Measurements from ENCODE around the gene RELA. TPM values are rescaled to one million over a fixed set of nuclear protein-coding genes. Genes with fewer than 3 reads are reported as not detected.

The RELA gene
- total and polyA plus RNA-seq, 2 of the 13 experiments (the other 11 are each of a cell fraction or from before 2014, with no cell fraction given), result 21.4 to 40.5 TPM

DNA sequence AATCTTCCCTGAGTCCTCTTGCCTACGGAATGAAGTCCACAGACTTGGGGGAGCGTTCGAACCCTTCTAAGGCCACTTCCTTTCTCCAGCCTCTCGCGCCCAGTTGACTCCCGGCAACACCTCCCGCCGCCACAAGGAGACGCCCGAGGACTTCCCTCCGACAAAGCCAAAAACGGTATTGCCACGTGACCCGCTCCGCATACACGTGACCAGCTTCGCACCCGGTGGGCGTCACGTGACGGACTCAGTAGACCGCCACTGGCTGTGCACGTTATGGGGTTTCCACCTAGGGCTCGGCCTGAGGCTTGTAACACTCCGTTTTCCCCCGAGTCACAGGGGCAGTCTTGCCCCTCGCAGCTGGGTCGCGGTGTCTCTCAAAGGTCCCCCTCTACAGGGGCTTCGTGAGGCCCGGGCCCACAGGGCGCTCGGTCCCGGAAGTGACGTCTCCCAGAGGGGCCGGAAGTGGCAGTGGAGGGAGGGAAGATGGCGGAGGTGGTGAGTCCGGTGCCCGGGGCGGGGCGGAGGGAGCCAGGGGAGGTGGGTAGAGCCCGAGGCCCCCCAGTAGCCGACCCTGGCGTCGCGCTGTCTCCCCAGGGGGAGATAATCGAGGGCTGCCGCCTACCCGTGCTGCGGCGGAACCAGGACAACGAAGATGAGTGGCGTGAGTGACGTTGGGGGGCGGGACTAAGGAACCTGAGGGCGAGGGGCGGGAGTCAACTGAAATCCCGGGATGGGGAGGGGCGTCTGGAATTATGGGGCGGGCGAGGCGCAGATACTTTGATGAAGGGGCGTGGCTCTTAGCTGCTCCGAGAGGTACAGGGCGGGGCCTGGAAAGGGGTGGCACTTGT lies 49.3 kb upstream of the RELA start, which contains the start of gene KAT5 (continued):
- TF ChIP-seq ZNF747 (CRISPR knock-in tag; IDR thresholded peaks at IDR 0.05; ENCODE audit: borderline replicate concordance), result peak; percentile 93
- no peak for TF ChIP-seq ZNF180 (CRISPR knock-in tag; IDR thresholded peaks at IDR 0.05; ENCODE audit: borderline replicate concordance, low read depth)
- TF ChIP-seq, protein P1, sequence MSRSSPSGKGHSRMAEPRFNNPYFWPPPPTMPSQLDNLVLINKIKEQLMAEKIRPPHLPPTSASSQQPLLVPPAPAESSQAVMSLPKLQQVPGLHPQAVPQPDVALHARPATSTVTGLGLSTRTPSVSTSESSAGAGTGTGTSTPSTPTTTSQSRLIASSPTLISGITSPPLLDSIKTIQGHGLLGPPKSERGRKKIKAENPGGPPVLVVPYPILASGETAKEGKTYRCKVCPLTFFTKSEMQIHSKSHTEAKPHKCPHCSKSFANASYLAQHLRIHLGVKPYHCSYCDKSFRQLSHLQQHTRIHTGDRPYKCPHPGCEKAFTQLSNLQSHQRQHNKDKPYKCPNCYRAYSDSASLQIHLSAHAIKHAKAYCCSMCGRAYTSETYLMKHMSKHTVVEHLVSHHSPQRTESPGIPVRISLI (CRISPR knock-in tag; IDR thresholded peaks at IDR 0.05; ENCODE audit: borderline replicate concordance), result no peak
- no peak for TF ChIP-seq GATA4 (IDR thresholded peaks at IDR 0.05; ENCODE audit: borderline replicate concordance, low read depth)
- peak; percentile 95; the same call in 1 of the 2 replicates for TF ChIP-seq ZNF232 (CRISPR knock-in tag; IDR thresholded peaks at IDR 0.05; ENCODE audit: borderline replicate concordance)
- no peak for TF ChIP-seq MTF1 (CRISPR knock-in tag; IDR thresholded peaks at IDR 0.05)
- peak; percentile 98 for TF ChIP-seq ZNF891 (CRISPR knock-in tag; IDR thresholded peaks at IDR 0.05)
- TF ChIP-seq ZNF207 (IDR thresholded peaks at IDR 0.05; ENCODE audit: borderline replicate concordance), result 0 out of 2 replicates have a peak, but pooled peaks have one; percentile 52
- TF ChIP-seq, protein P2, sequence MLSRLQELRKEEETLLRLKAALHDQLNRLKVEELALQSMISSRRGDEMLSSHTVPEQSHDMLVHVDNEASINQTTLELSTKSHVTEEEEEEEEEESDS (CRISPR knock-in tag; IDR thresholded peaks at IDR 0.05; ENCODE audit: borderline replicate concordance), result 0 out of 2 replicates have a peak, but pooled peaks have one; percentile 78
- TF ChIP-seq, protein P3, sequence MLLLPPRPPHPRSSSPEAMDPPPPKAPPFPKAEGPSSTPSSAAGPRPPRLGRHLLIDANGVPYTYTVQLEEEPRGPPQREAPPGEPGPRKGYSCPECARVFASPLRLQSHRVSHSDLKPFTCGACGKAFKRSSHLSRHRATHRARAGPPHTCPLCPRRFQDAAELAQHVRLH (CRISPR knock-in tag; IDR thresholded peaks at IDR 0.05; ENCODE audit: borderline replicate concordance, low read depth), result peak; percentile 85
- TF ChIP-seq ZNF543 (CRISPR knock-in tag; IDR thresholded peaks at IDR 0.05), result peak; percentile 78; the same call in 1 of the 2 replicates
- no peak for TF ChIP-seq ZNF260 (CRISPR knock-in tag; IDR thresholded peaks at IDR 0.05; ENCODE audit: borderline replicate concordance, low read depth)
- peak; percentile 94; the same call in 1 of the 2 replicates for TF ChIP-seq GLI4 (CRISPR knock-in tag; IDR thresholded peaks at IDR 0.05; ENCODE audit: borderline replicate concordance)
- TF ChIP-seq NFIC (IDR thresholded peaks at IDR 0.05; ENCODE audit: low read length), result peak; percentile 89; the same call in 1 of the 2 replicates
- no peak for TF ChIP-seq MLLT10 (CRISPR knock-in tag; IDR thresholded peaks at IDR 0.05)
- peak; percentile 99 for TF ChIP-seq ZNF501 (CRISPR knock-in tag; IDR thresholded peaks at IDR 0.05)
- TF ChIP-seq ZNF746 (CRISPR knock-in tag; IDR thresholded peaks at IDR 0.05), result peak; percentile 88
- no peak for TF ChIP-seq SCMH1 (CRISPR knock-in tag; IDR thresholded peaks at IDR 0.05; ENCODE audit: borderline replicate concordance)
- TF ChIP-seq ZNF572 (CRISPR knock-in tag; IDR thresholded peaks at IDR 0.05), result 0 out of 2 replicates have a peak, but pooled peaks have one; percentile 79
- peak; percentile 79; the same call in 1 of the 2 replicates for TF ChIP-seq ZNF75D (CRISPR knock-in tag; IDR thresholded peaks at IDR 0.05; ENCODE audit: borderline replicate concordance)
- no peak for TF ChIP-seq ZNF720 (CRISPR knock-in tag; IDR thresholded peaks at IDR 0.05)
- TF ChIP-seq ZMYM4 (CRISPR knock-in tag; IDR thresholded peaks at IDR 0.05), result peak; percentile 95
- no peak for TF ChIP-seq SUZ12 (IDR thresholded peaks at IDR 0.05; ENCODE audit: low read depth, low read length)
- TF ChIP-seq RBFOX2 (IDR thresholded peaks at IDR 0.05; ENCODE audit: low read depth, low read length), result peak; percentile 96
- TF ChIP-seq ZNF34 (CRISPR knock-in tag; IDR thresholded peaks at IDR 0.05; ENCODE audit: borderline replicate concordance), result peak; percentile 98
- no peak for TF ChIP-seq NBN (conservative IDR thresholded peaks at IDR 0.05)
- peak; percentile 96 for TF ChIP-seq HIVEP1 (CRISPR knock-in tag; IDR thresholded peaks at IDR 0.05)
- peak; percentile 92 for TF ChIP-seq ERF (CRISPR knock-in tag; IDR thresholded peaks at IDR 0.05)
- 0 out of 2 replicates have a peak, but pooled peaks have one; percentile 50 for TF ChIP-seq HMG20B (CRISPR knock-in tag; conservative IDR thresholded peaks at IDR 0.05)
- TF ChIP-seq AHR (CRISPR knock-in tag; IDR thresholded peaks at IDR 0.05), result peak; percentile 92; the same call in 1 of the 2 replicates
- TF ChIP-seq ZNF124 (CRISPR knock-in tag; IDR thresholded peaks at IDR 0.05), result peak; percentile 44; the same call in 1 of the 2 replicates

Data from HepG2 (cell line).